ENCODE data around the gene MTIF3. TPM values are rescaled to one million over a fixed set of nuclear protein-coding genes. Genes with fewer than 3 reads are reported as not detected.
A peak's percentile ranks its signal among the peaks of the same experiment; 100 is the strongest.

Gene MTIF3
- total and polyA plus RNA-seq, 2 donors (not counting 1 experiment from before 2014, with no cell fraction given), result 86.8 to 171 TPM

- Histone ChIP-seq H3K36me3 (replicated peaks in 1 of 2; ENCODE audit: control extremely low read depth in 1 of 2, control insufficient read depth in 1 of 2, extremely low read depth in 1 of 2, insufficient read depth in 2 of 2, low read length in 1 of 2) (peaks cover 0 to 43% of the 10 kb centered on the region in 2 experiments), H3K4me3 (ENCODE audit: control extremely low read depth in 1 of 5, extremely low read depth in 1 of 5, insufficient read depth in 1 of 5, low read depth in 2 of 5, low read length in 4 of 5) (peak overlapping the region; percentile 72 to 88 (median 82)), H3K27me3 (replicated peaks in 1 of 4; ENCODE audit: control extremely low read depth in 1 of 4, control insufficient read depth in 3 of 4, insufficient read depth in 4 of 4, low read length in 3 of 4) (no peaks in the 10 kb centered on the region), H3K79me2 (ENCODE audit: control insufficient read depth, insufficient read depth, low read length) (peaks cover 48% of the 10 kb centered on the region), H3K4me2 (replicated peaks; ENCODE audit: low read depth, low read length, poor library complexity, severe bottlenecking) (peak overlapping the region; percentile 98), H3K4me1 (ENCODE audit: control insufficient read depth in 2 of 2, insufficient read depth in 2 of 2, low read length in 2 of 2) (peaks cover 25 to 36% of the 10 kb centered on the region in 2 donors), H4K20me1 (ENCODE audit: control insufficient read depth, insufficient read depth, low read length, poor library complexity, severe bottlenecking) (peaks cover 10% of the 10 kb centered on the region), H3K27ac (ENCODE audit: low read length in 2 of 2) (peak overlapping the region; percentile 69 to 88), H3K9me3 (ENCODE audit: control extremely low read depth in 1 of 3, control insufficient read depth in 2 of 3, insufficient read depth in 1 of 3, low read length in 2 of 3) (no peaks in the 10 kb centered on the region), H3K9ac (ENCODE audit: low read length) (peak overlapping the region; percentile 95), H2AFZ (ENCODE audit: insufficient read depth, low read depth, low read length, poor library complexity, severe bottlenecking) (peak overlapping the region; percentile 86)
- WGBS (ENCODE audit: insufficient coverage), result 2% methylated on average over 15 of the region's 17 CpGs
- intact Hi-C loops (cut with micrococcal nuclease), result loop anchor here (1.0 to 10.0 kb wide), 7 partner anchors 20 to 1171 kb away; partner anchors contain the start of genes CDK8, LNX2, MTIF3 and PAN3
- Mint-ChIP-seq H3K4me1 (peaks cover 43% of the 10 kb centered on the region), H3K27me3 (no peaks in the 10 kb centered on the region), H3K9me3 (ENCODE audit: insufficient read depth) (no peaks in the 10 kb centered on the region), H3K27ac (peak overlapping the region; percentile 88), H3K4me3 (peak overlapping the region; percentile 82)
- ATAC-seq (ENCODE audit: low read depth), result peak; percentile 79
- TF ChIP-seq CTCF (IDR thresholded peaks at IDR 0.05) (peak; percentile 66), EZH2 (IDR thresholded peaks at IDR 0.05; ENCODE audit: borderline replicate concordance, insufficient read depth, low read depth, low read length, poor library complexity, severe bottlenecking) (no peak)
- peak; percentile 88 for DNase-seq
- ChIA-PET POLR2A (interaction anchor here (1.0 to 4.0 kb wide), 6 partner anchors 17 to 194 kb away, joined by 5 to 106 read pairs (median 8); partner anchors contain the start of genes LNX2, MTIF3 and POLR1D), CTCF (interaction anchor here (0.7 to 4.9 kb wide), 25 partner anchors 10 to 405 kb away, joined by 3 to 75 read pairs (median 4); partner anchors contain the start of genes LNX2, MTIF3 and POLR1D)
These were observed 24.3 kb downstream of the MTIF3 start for GRCh38 chr13:27425918-27426630.
